ENCODE data around the gene CEP44.

CEP44 gene

DNA sequence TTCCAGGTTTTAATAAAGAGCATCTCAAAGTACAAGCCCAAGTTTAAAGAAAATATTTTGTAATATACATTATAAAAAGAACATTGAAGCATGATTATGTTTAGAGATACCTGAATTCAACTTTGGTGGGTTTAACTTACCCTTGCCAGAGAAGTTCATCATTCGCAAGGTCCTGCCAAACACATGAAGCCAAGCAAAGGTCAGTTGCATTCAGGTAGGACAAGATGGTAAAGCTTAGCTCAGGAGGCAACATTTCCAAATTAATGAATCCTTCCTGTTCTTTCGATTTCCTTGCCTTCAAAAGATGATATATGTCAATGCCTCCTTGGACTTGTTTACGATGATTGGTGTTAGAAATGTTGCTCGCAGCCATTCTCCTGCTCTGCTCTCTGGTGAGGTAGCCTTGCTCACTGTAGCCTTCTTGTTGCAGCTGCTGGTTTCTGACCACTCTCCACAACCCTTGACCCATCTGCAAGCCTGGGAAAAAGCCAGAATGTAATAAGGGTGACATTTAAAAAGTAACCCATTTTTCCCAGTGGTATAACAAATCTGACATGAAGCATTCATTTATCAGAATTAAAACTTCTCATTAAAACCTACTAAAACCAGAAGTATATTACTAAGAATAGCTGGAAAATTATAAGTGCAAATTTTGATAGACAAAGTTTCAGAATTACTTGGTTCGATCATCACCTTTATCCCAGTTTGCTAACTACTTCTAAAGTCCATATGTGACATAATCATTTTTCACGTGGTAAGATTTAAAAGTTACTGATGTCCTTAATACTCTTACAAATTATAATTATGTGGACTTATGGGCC is 20.9 kb upstream of the CEP44 start:
- in situ Hi-C loops (cut with MboI; ENCODE audit: low sequenced_read_pairs, unreplicated experiment), result no loop called here
- TF ChIP-seq, protein P1, sequence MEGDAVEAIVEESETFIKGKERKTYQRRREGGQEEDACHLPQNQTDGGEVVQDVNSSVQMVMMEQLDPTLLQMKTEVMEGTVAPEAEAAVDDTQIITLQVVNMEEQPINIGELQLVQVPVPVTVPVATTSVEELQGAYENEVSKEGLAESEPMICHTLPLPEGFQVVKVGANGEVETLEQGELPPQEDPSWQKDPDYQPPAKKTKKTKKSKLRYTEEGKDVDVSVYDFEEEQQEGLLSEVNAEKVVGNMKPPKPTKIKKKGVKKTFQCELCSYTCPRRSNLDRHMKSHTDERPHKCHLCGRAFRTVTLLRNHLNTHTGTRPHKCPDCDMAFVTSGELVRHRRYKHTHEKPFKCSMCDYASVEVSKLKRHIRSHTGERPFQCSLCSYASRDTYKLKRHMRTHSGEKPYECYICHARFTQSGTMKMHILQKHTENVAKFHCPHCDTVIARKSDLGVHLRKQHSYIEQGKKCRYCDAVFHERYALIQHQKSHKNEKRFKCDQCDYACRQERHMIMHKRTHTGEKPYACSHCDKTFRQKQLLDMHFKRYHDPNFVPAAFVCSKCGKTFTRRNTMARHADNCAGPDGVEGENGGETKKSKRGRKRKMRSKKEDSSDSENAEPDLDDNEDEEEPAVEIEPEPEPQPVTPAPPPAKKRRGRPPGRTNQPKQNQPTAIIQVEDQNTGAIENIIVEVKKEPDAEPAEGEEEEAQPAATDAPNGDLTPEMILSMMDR (IDR thresholded peaks at IDR 0.05; ENCODE audit: borderline replicate concordance, control extremely low read depth, extremely low read depth, insufficient read depth, missing control alignments), result no peak
- no peak for DNase-seq (ENCODE audit: low spot score)

DNA sequence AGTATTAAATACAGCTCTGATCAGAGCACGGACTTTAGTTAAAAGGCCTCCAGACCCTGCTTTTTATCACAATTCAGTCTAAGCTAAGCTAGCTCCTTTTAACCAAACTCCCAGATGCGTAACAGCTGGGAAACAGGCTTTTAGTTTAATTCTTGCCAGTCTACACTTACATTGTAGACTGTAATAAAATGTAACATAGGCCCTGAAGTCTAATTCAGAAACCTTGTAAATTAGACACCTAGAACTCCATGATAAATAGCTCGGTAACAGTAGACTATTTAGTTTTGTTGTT is 20.3 kb upstream of the CEP44 start:
- no peak for DNase-seq (ENCODE audit: low spot score)
- TF ChIP-seq, protein P1 (IDR thresholded peaks at IDR 0.05; ENCODE audit: borderline replicate concordance, control extremely low read depth, extremely low read depth, insufficient read depth, missing control alignments), result no peak
- in situ Hi-C loops (cut with MboI; ENCODE audit: low sequenced_read_pairs, unreplicated experiment), result no loop called here

DNA sequence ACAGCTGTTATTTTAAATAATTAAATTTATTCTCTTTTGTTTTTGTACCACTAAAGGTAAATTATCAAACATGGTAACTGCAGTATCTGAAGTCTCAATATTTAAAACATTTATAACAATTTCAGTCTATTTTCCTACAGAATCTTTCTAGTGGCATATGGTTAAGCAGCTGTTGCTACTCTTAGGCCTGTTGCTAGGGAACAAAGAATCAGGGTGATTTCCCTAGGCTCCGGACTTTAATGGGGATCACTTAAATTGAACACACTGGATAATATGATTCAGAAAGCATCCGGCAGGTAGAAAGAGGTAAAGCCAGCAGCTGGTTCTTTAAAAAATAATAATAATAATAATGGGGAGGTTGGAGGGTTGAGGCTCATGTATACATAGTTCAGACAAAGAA is 17.8 kb upstream of the CEP44 start:
- in situ Hi-C loops (cut with MboI; ENCODE audit: low sequenced_read_pairs, unreplicated experiment), result no loop called here
- DNase-seq (ENCODE audit: low spot score), result no peak
- TF ChIP-seq, protein P1 (IDR thresholded peaks at IDR 0.05; ENCODE audit: borderline replicate concordance, control extremely low read depth, extremely low read depth, insufficient read depth, missing control alignments), result no peak

DNA sequence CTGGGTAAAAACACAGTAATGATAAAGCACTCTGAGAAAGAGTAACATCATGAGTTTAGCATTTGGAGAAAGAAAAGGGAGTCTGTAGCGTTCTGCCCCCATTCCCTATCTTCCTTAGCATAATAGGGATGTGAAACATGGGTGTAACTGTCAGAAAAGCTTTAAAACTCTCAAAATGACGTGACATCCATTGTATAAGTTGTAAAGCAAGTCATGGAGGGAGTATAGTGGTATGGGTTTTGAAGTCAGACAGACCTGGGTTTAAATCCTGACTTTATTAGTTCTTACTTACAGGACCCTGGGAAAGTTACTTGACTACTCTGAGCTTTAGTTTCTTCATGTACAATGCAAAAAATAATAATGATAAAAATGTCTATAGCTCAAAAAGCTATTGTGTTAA is 17.3 kb upstream of the CEP44 start:
- no peak for DNase-seq (ENCODE audit: low spot score)
- TF ChIP-seq, protein P1 (IDR thresholded peaks at IDR 0.05; ENCODE audit: borderline replicate concordance, control extremely low read depth, extremely low read depth, insufficient read depth, missing control alignments), result no peak
- in situ Hi-C loops (cut with MboI; ENCODE audit: low sequenced_read_pairs, unreplicated experiment), result no loop called here

DNA sequence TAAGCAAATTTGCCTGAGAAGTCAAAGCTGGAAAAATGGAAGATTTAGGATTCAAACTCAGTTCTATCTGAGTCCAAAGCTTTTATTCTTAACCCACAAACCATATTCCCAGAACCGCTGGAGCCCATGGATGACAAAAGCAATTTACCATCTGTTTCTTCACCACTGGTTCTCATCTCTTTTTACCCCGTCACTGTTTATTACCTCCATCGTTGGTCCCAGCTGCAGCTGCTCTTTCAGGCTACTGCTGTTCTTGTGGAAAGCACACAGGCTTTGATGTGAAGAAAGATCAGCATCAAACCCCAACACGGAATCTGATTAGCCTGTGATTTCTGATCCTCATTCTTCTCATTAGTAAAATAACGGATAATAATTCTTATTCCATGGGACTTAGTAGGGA is 9.8 kb upstream of the CEP44 start:
- TF ChIP-seq, protein P1 (IDR thresholded peaks at IDR 0.05; ENCODE audit: borderline replicate concordance, control extremely low read depth, extremely low read depth, insufficient read depth, missing control alignments), result no peak
- in situ Hi-C loops (cut with MboI; ENCODE audit: low sequenced_read_pairs, unreplicated experiment), result no loop called here
- no peak for DNase-seq (ENCODE audit: low spot score)

DNA sequence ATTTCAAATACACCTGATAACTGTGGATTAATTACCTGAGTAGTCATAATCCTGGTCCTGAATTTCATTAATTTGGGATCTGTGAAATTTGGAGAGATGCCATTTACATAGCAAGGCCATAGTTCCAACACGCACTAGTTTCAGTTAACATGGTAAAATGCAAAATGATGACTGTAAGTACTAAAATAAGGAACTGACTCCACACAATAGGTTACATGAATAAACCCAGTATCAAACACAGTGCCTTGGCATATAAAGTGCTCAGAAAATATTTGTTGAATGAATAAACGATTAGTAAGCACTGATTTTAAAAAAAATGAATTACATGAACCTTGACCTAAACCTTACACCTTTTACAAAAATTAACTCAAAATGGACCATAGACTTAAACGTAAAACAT is 9.3 kb upstream of the CEP44 start:
- TF ChIP-seq, protein P1 (IDR thresholded peaks at IDR 0.05; ENCODE audit: borderline replicate concordance, control extremely low read depth, extremely low read depth, insufficient read depth, missing control alignments), result no peak
- in situ Hi-C loops (cut with MboI; ENCODE audit: low sequenced_read_pairs, unreplicated experiment), result no loop called here
- no peak for DNase-seq (ENCODE audit: low spot score)

All from GM13976 (cell line).